Stomach (tissue), 9 donors: ENCODE data around the gene PRKCQ. TPM values are rescaled to one million over a fixed set of nuclear protein-coding genes. Genes with fewer than 3 reads are reported as not detected.
A peak's percentile ranks its signal among the peaks of the same experiment; 100 is the strongest.

ENCODE experiments used
- DNase-seq, 2 donors: peaks; one replicate each; pipeline versions ENCODE4 v3.0.0 to v3.0.0-alpha.2; 2013 to 2019
- H3K27ac ChIP-seq, 5 donors: fragments of 200-600 bp in 4 of 5; sonication (generic) in 4 of 5; one replicate each; pipeline ENCODE4 v1.5.1; 2013 to 2019; ENCODE audit warnings: mild to moderate bottlenecking in 1 of 5, moderate library complexity in 1 of 5
- H3K27me3 ChIP-seq, 3 donors: fragments of 200-600 bp; sonication (generic); one replicate each; pipeline ENCODE4 v1.5.1; 2017 to 2019; ENCODE audit warnings: mixed run types in 1 of 3
- H3K36me3 ChIP-seq, 4 donors: fragments of 200-600 bp; sonication (generic); 1 replicate in 3 of 4; 2 replicates in 1 of 4; pipeline ENCODE4 v1.5.1; 2016 to 2019
- H3K4me1 ChIP-seq, 4 donors: fragments of 200-600 bp; sonication (generic); one replicate each; pipeline ENCODE4 v1.5.1; 2016 to 2019
- H3K4me3 ChIP-seq, 4 donors: fragments of 200-600 bp; sonication (generic) in 3 of 4; one replicate each; pipeline ENCODE4 v1.5.1; 2016 to 2019; ENCODE audit warnings: mild to moderate bottlenecking in 1 of 4
- H3K9me3 ChIP-seq, 4 donors: fragments of 200-600 bp; sonication (generic); one replicate each; pipeline ENCODE4 v1.5.1; 2016 to 2019
- EP300 ChIP-seq: sonication (generic); formaldehyde crosslinking; IDR thresholded peaks from one replicate; pipeline ENCODE4 v1.6.1; 2017; ENCODE audit warnings: antibody characterized with exemption
- POLR2A ChIP-seq, 4 donors: fragments of 450-650 bp; IDR thresholded peaks; one replicate each; pipeline ENCODE4 v1.6.1; 2016; ENCODE audit warnings: antibody characterized with exemption in 4 of 4, control low read depth in 2 of 4, mild to moderate bottlenecking in 1 of 4, moderate library complexity in 1 of 4
- POLR2AphosphoS5 ChIP-seq, 3 donors: sonication (generic); formaldehyde crosslinking; IDR thresholded peaks; one replicate each; pipeline ENCODE4 v1.6.1; 2016; ENCODE audit warnings: antibody characterized with exemption in 3 of 3
- WGBS, 5 donors: extraction: QIAGEN DNeasy Blood & Tissue Kit in 3 of 5; methylation state at CpG; one replicate each; pipeline versions ENCODE4 v1.1.5 to v1.1.7; 2013 to 2018; 5-methylcytosine and 5-hydroxymethylcytosine counted together
- intact Hi-C: fragments of 100-400 bp; cut with DNase I; formaldehyde crosslinking; loops from one replicate; pipeline ENCODE4 v1.15.1; 2023; ENCODE audit warnings: low total_unique reads
- polyA plus RNA-seq, 3 donors: library from polyadenylated mRNA; stranded (reverse); fragments of 200-250 nt; gene quantifications; one replicate each; pipeline ENCODE4 v1.2.3, GENCODE V29; 2013
- total RNA-seq, 5 donors: library from RNA; depleted of rRNA; stranded (reverse); fragments of >200 nt; gene quantifications; one replicate each; pipeline versions ENCODE4 v1.1.0 to v1.2.3, GENCODE V29; 2014 to 2016
- TF ChIP-seq, protein P1 (sequence below), 7 experiments: fragments of 450-650 bp in 4 of 7; fragments of 200-600 bp in 3 of 7; sonication (generic) in 3 of 7; IDR thresholded peaks; one replicate each; pipeline ENCODE4 v1.5.1; 2016 to 2019; ENCODE audit warnings: antibody characterized with exemption in 7 of 7, control low read depth in 2 of 7, mild to moderate bottlenecking in 1 of 7
- donor health status: healthy with polysubstance abuse.
- donor health status: Bipolar disorder and iron deficiency.
- donor health status: healthy.

The PRKCQ gene
- total and polyA plus RNA-seq, 8 donors = 0.25 to 5.1 (median 0.63) TPM; not detected in 1

DNA sequence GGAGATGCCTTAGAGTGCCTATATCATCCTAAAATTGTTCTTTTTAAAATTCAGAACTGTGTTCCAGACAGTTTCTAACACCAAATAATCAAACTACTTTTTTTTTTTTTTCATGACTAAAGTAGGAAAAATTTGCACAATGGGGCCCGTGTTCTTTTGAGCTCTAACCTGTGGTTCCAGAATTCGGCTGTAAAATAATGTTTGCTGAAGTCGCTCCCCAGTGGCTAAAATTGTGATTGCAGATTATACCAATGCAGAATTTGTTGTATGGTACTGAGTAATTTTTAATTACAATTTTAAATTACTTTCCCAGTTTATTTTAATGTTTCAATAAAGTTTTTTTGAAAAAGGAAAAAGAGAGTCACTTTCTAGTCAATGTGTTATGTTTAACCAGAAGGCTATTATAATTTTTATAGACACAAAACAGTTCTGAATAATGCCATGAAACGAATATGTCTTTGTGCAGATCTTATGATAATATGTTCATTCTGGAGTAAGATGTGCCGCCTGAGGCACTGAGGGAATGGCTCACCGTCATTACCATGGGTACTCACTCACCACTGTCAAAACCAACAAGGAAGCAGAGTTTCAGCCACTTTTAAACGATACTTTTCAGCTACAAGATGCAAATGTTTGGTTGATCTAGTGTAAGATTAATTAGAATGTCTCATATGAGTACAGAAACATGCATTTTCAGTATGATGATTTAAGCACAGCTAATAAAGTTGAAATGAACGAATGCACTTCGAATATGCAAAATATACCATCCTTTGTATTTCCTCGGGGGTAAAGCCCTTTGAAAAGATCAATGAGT, 173.6 kb downstream of the PRKCQ start:
- no peaks in the 10 kb centered on the region for H3K9me3 ChIP-seq
- intact Hi-C loops = loop anchor here (10.0 kb wide), 1 partner anchor 182 kb away; no protein-coding TSS in a partner anchor
- no peaks in the 10 kb centered on the region for H3K36me3 ChIP-seq
- no peak overlapping the region for H3K4me3 ChIP-seq
- H3K27ac ChIP-seq = no peak overlapping the region
- H3K27me3 ChIP-seq = no peaks in the 10 kb centered on the region
- peak in 1 of 2 donors; percentile 34 for DNase-seq
- H3K4me1 ChIP-seq = peaks cover 0 to 26% (median 16%) of the 10 kb centered on the region in 4 donors
- TF ChIP-seq POLR2AphosphoS5 (IDR thresholded peaks at IDR 0.05) (no peak), POLR2A (IDR thresholded peaks at IDR 0.05) (no peak)
- TF ChIP-seq, protein P1, sequence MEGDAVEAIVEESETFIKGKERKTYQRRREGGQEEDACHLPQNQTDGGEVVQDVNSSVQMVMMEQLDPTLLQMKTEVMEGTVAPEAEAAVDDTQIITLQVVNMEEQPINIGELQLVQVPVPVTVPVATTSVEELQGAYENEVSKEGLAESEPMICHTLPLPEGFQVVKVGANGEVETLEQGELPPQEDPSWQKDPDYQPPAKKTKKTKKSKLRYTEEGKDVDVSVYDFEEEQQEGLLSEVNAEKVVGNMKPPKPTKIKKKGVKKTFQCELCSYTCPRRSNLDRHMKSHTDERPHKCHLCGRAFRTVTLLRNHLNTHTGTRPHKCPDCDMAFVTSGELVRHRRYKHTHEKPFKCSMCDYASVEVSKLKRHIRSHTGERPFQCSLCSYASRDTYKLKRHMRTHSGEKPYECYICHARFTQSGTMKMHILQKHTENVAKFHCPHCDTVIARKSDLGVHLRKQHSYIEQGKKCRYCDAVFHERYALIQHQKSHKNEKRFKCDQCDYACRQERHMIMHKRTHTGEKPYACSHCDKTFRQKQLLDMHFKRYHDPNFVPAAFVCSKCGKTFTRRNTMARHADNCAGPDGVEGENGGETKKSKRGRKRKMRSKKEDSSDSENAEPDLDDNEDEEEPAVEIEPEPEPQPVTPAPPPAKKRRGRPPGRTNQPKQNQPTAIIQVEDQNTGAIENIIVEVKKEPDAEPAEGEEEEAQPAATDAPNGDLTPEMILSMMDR (IDR thresholded peaks at IDR 0.05) = peak in 3 of 7 experiments; percentile 20 to 36 (median 22)
- 49 to 59% (median 56%) methylated on average over 10 of the region's 10 CpGs for WGBS, 5 donors

DNA sequence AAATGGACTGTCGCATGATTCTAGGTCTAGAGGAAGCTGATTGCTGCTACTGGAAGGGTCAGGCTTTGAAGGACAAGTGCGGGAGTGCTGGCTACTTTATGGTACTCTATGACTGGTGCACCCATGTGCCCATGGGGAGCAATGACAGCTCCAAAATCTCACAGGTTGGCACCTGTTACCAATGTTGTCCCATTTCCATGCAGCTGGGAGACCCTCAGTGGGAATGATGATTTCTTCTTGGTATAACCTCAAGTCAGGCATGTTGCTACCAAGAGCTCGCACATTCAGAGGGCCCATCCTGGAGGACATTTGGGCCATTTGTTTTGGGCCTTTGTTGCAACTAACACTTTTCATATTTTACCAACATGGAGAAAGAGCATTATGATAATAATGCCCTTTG, 174.4 kb downstream of the PRKCQ start:
- no peak for DNase-seq
- Histone ChIP-seq H3K36me3 (no peaks in the 10 kb centered on the region), H3K4me1 (peaks cover 0 to 30% (median 20%) of the 10 kb centered on the region in 4 donors), H3K27ac (no peak overlapping the region), H3K9me3 (no peaks in the 10 kb centered on the region), H3K4me3 (no peak overlapping the region), H3K27me3 (no peaks in the 10 kb centered on the region)
- TF ChIP-seq POLR2A (IDR thresholded peaks at IDR 0.05) = no peak
- no peak for TF ChIP-seq EP300
- TF ChIP-seq POLR2AphosphoS5 (IDR thresholded peaks at IDR 0.05) = no peak
- TF ChIP-seq, protein P1 (IDR thresholded peaks at IDR 0.05) = no peak
- WGBS, 5 donors = 79 to 94% (median 87%) methylated on average over 3 of the region's 3 CpGs
- intact Hi-C loops = loop anchor here (10.0 kb wide), 1 partner anchor 181 kb away; no protein-coding TSS in a partner anchor

DNA sequence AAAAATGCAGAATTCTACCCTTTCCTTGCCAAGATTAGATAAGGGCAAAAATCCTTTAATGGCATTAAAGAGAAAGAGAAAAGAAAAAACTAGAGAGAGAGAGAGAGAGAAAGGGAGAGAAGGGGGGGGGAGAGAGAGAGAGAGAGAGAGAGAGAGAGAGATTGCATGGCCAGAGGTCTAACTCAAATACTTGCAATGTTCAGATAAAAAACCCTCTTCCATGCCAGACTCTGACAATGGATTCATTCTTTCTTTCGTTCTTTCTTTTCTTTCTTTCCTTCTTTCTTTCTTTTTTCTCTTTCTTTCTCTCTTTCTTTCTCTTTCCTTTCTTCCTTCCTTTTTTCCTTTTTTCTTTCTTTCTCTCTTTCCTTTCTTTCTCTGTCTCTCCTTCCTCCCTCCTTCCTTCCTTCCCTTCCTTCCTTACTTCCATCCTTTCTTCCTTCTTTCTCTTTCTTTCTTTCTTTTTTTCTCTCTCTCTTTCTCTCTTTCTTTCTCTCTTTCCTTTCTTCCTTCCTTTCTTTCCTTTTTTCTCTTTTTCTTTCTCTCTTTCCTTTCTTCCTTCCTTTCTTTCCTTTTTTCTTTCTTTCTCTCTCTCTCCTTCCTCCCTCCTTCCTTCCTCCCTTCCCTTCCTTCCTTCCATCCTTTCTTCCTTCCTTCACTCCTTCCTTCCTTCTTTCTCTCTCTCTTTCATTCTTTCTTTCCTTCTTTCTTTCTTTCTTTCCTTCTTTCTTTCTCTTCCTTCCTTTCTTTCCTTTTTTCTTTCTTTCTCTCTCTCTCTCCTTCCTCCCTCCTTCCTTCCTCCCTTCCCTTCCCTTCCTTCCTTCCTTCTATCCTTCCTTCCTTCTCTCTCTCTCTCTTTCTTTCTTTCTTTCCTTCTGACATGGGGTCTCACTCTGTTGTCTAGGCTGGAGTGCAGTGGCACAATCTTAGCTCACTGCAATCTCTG, 175.7 kb downstream of the PRKCQ start:
- no peaks in the 10 kb centered on the region for H3K36me3 ChIP-seq
- 32 to 58% (median 44%) methylated on average over 1 of the region's 1 CpG for WGBS, 5 donors
- peaks cover 0 to 17% (median 14%) of the 10 kb centered on the region in 4 donors for H3K4me1 ChIP-seq
- TF ChIP-seq, protein P1 (IDR thresholded peaks at IDR 0.05) = no peak
- TF ChIP-seq POLR2AphosphoS5 (IDR thresholded peaks at IDR 0.05) (no peak), EP300 (no peak), POLR2A (IDR thresholded peaks at IDR 0.05) (no peak)
- H3K27me3 ChIP-seq = no peaks in the 10 kb centered on the region
- intact Hi-C loops = loop anchor here (5.0 to 10.0 kb wide), 2 partner anchors 180 to 297 kb away; no protein-coding TSS in a partner anchor
- H3K27ac ChIP-seq = no peak overlapping the region
- no peaks in the 10 kb centered on the region for H3K9me3 ChIP-seq
- DNase-seq = no peak
- no peak overlapping the region for H3K4me3 ChIP-seq

DNA sequence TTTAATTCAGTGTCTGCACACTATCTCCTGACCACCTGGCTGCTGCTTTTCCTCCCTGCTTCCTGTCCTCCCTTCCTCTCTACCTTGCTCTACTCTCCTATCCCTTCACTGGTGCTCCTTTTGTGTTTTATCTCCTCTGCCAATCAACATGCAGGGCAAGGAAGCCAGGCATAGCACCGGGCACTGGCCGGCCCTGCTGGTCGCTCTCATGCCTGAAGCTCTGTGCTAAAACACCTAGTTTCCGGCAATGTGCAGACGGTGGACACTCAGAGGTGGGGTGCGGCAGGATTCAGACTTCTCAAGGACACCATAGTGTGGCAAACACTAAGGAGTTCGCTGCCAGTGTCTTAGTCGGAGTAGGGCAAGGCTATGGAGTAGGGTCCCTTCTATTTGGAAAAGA, 177.1 kb downstream of the PRKCQ start:
- peaks cover 0 to 23% (median 15%) of the 10 kb centered on the region in 4 donors for H3K4me1 ChIP-seq
- TF ChIP-seq, protein P1 (IDR thresholded peaks at IDR 0.05) = no peak
- TF ChIP-seq POLR2A (IDR thresholded peaks at IDR 0.05) (no peak), POLR2AphosphoS5 (IDR thresholded peaks at IDR 0.05) (no peak), EP300 (no peak)
- 74 to 87% (median 77%) methylated on average over 8 of the region's 8 CpGs for WGBS, 5 donors
- no peaks in the 10 kb centered on the region for H3K9me3 ChIP-seq
- H3K36me3 ChIP-seq = no peaks in the 10 kb centered on the region
- intact Hi-C loops = loop anchor here (5.0 to 10.0 kb wide), 2 partner anchors 178 to 296 kb away; no protein-coding TSS in a partner anchor
- no peak for DNase-seq
- no peaks in the 10 kb centered on the region for H3K27me3 ChIP-seq
- no peak overlapping the region for H3K4me3 ChIP-seq
- H3K27ac ChIP-seq = no peak overlapping the region
